C4-2B (cell line): ENCODE data around the gene CEACAM8.
"Not testable (repeated sequence)": the region's sequence is repeated elsewhere in the genome, so short reads cannot be mapped to it uniquely, and the experiment has no call there.

Source experiments
- H3K27ac ChIP-seq: fragments of 450-650 bp; 2 replicates; pipeline ENCODE4 v1.5.1; 2017
- CTCF ChIP-seq: fragments of 450-650 bp; conservative IDR thresholded peaks from 2 replicates; pipeline ENCODE4 v1.5.1; 2017; ENCODE audit warnings: mild to moderate bottlenecking
- ZFX ChIP-seq: fragments of 450-650 bp; IDR thresholded peaks from 2 replicates; pipeline ENCODE4 v1.6.1; 2017

Gene CEACAM8

GRCh38 chr19:42626181-42626580, 31.5 kb upstream of the CEACAM8 start:
- no peak overlapping the region for H3K27ac ChIP-seq
- TF ChIP-seq ZFX (no peak), CTCF (no peak)

GRCh38 chr19:42619271-42619670, 24.5 kb upstream of the CEACAM8 start:
- H3K27ac ChIP-seq = no peak overlapping the region
- TF ChIP-seq CTCF = no peak
- no peak for TF ChIP-seq ZFX

GRCh38 chr19:42613666-42614065, 18.9 kb upstream of the CEACAM8 start:
- no peak overlapping the region for H3K27ac ChIP-seq
- TF ChIP-seq CTCF (no peak), ZFX (no peak)

- not testable (repeated sequence) for H3K27ac ChIP-seq
These were observed 15.7 kb upstream of the CEACAM8 start for GRCh38 chr19:42610401-42610915.

GRCh38 chr19:42606660-42607351, 12.1 kb upstream of the CEACAM8 start:
- TF ChIP-seq ZFX (no peak), CTCF (peak; percentile 81)
- H3K27ac ChIP-seq = no peak overlapping the region

- H3K27ac ChIP-seq = no peak overlapping the region
- no peak for TF ChIP-seq CTCF
- no peak for TF ChIP-seq ZFX
These were observed 7.2 kb upstream of the CEACAM8 start for GRCh38 chr19:42601811-42602443.

GRCh38 chr19:42596391-42597072, 1.8 kb upstream of the CEACAM8 start:
- H3K27ac ChIP-seq = no peak overlapping the region
- TF ChIP-seq ZFX (no peak), CTCF (peak; percentile 87)
